ENCODE measurements around the gene DDR2. TPM values are rescaled to one million over a fixed set of nuclear protein-coding genes. Genes with fewer than 3 reads are reported as not detected.

DDR2 gene
- total and polyA plus RNA-seq, 2 of the 4 experiments (the other 2 are of a cell fraction) = 66.1 to 245 TPM

DNA sequence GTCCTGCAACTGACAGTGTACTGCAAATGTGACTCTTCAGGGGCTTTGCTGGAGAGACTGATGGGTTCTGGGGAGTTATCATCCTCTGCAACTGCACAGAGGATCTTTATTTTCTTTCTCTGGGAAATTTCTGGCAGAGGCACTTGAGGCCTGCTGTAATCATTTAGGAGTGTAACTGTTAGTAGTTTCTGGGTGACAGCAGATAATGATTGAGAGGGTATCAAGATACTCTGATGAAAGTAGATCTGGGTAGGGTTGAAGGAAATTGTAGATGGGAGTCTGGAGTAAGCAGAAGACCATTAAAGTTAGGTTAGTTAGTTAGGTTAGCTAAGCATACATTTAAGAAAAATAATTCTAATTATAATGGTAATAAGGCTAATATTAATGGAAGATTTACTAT is 11.0 kb upstream of the DDR2 start:
- Histone ChIP-seq H3K18ac (ENCODE audit: low read depth, low read length) (no peak overlapping the region), H3K9me3 (ENCODE audit: control insufficient read depth, insufficient read depth, low read length) (no peaks in the 10 kb centered on the region; the same call in 1 of the 2 replicates), H3K14ac (replicated peaks; ENCODE audit: low read depth, low read length) (no peak overlapping the region), H2BK15ac (ENCODE audit: low read depth, low read length) (no peak overlapping the region), H3K4me1 (ENCODE audit: control insufficient read depth, insufficient read depth, low read length) (peaks cover under 1% of the 10 kb centered on the region), H3K23ac (ENCODE audit: low read depth, low read length) (no peak overlapping the region), H3K56ac (ENCODE audit: extremely low read depth, insufficient read depth, low read length) (no peak overlapping the region), H2AK9ac (replicated peaks; ENCODE audit: low read depth, low read length, poor library complexity) (no peak overlapping the region), H2BK120ac (ENCODE audit: low read depth, low read length) (no peak overlapping the region), H3K9ac (ENCODE audit: low read depth, low read length) (no peak overlapping the region), H2BK20ac (ENCODE audit: low read depth, low read length) (no peak overlapping the region), H4K8ac (ENCODE audit: low read depth in 2 of 2, low read length in 2 of 2) (no peak overlapping the region), H3K4me3 (ENCODE audit: insufficient read depth, low read depth, low read length) (no peak overlapping the region), H3K36me3 (ENCODE audit: control insufficient read depth, insufficient read depth, low read length) (no peaks in the 10 kb centered on the region), H4K91ac (ENCODE audit: insufficient read depth, low read depth, low read length) (no peak overlapping the region), H3K9me1 (ENCODE audit: insufficient read depth, low read length) (no peaks in the 10 kb centered on the region), H3K27ac (ENCODE audit: insufficient read depth, low read length) (no peak overlapping the region), H3K27me3 (ENCODE audit: control insufficient read depth, insufficient read depth, low read length) (no peaks in the 10 kb centered on the region), H2AK5ac (ENCODE audit: low read depth, low read length) (no peak overlapping the region), H2AFZ (replicated peaks; ENCODE audit: low read length, poor library complexity) (no peak overlapping the region), H3K79me1 (ENCODE audit: low read depth in 1 of 2, low read length in 2 of 2) (no peaks in the 10 kb centered on the region), H4K5ac (ENCODE audit: low read depth, low read length) (no peak overlapping the region), H3K4me2 (ENCODE audit: low read depth, low read length) (no peak overlapping the region), H3K4ac (ENCODE audit: low read depth, low read length) (no peak overlapping the region), H4K20me1 (ENCODE audit: insufficient read depth, low read length) (no peaks in the 10 kb centered on the region), H2BK5ac (ENCODE audit: low read depth, low read length, poor library complexity, severe bottlenecking) (no peak overlapping the region)
- ATAC-seq (ENCODE audit: low read depth) = no peak
- DNase-seq = no peak
- dilution Hi-C loops (cut with HindIII; ENCODE audit: low sequenced_read_pairs, unreplicated experiment) = no loop called here
- TF ChIP-seq POLR2A (IDR thresholded peaks at IDR 0.05; ENCODE audit: low read depth, low read length) = no peak
- TF ChIP-seq MAFK (IDR thresholded peaks at IDR 0.05; ENCODE audit: low read depth, low read length) = no peak
- TF ChIP-seq RFX5 (IDR thresholded peaks at IDR 0.05; ENCODE audit: low read depth, low read length) = no peak
- no peak for TF ChIP-seq BHLHE40 (IDR thresholded peaks at IDR 0.05; ENCODE audit: low read depth, low read length)
- no peak for TF ChIP-seq FOS (IDR thresholded peaks at IDR 0.05; ENCODE audit: low read depth, low read length)
- TF ChIP-seq SMC3 (IDR thresholded peaks at IDR 0.05; ENCODE audit: low read depth, low read length) = no peak
- no peak for TF ChIP-seq RAD21 (IDR thresholded peaks at IDR 0.05; ENCODE audit: low read length)
- TF ChIP-seq CHD1 (IDR thresholded peaks at IDR 0.05; ENCODE audit: low read depth, low read length) = no peak
- no peak for TF ChIP-seq RCOR1 (IDR thresholded peaks at IDR 0.05; ENCODE audit: insufficient replicate concordance, low read length)
- TF ChIP-seq MAZ (IDR thresholded peaks at IDR 0.05; ENCODE audit: borderline replicate concordance, low read depth, low read length) = no peak
- TF ChIP-seq NFE2L2 (IDR thresholded peaks at IDR 0.05; ENCODE audit: low read depth, low read length) = no peak
- TF ChIP-seq, protein P1, sequence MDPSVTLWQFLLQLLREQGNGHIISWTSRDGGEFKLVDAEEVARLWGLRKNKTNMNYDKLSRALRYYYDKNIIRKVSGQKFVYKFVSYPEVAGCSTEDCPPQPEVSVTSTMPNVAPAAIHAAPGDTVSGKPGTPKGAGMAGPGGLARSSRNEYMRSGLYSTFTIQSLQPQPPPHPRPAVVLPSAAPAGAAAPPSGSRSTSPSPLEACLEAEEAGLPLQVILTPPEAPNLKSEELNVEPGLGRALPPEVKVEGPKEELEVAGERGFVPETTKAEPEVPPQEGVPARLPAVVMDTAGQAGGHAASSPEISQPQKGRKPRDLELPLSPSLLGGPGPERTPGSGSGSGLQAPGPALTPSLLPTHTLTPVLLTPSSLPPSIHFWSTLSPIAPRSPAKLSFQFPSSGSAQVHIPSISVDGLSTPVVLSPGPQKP (IDR thresholded peaks at IDR 0.05; ENCODE audit: borderline replicate concordance, low read depth, low read length) = no peak
- TF ChIP-seq, protein P2, sequence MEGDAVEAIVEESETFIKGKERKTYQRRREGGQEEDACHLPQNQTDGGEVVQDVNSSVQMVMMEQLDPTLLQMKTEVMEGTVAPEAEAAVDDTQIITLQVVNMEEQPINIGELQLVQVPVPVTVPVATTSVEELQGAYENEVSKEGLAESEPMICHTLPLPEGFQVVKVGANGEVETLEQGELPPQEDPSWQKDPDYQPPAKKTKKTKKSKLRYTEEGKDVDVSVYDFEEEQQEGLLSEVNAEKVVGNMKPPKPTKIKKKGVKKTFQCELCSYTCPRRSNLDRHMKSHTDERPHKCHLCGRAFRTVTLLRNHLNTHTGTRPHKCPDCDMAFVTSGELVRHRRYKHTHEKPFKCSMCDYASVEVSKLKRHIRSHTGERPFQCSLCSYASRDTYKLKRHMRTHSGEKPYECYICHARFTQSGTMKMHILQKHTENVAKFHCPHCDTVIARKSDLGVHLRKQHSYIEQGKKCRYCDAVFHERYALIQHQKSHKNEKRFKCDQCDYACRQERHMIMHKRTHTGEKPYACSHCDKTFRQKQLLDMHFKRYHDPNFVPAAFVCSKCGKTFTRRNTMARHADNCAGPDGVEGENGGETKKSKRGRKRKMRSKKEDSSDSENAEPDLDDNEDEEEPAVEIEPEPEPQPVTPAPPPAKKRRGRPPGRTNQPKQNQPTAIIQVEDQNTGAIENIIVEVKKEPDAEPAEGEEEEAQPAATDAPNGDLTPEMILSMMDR (conservative IDR thresholded peaks at IDR 0.05; ENCODE audit: low read depth, low read length) = no peak
- TF ChIP-seq CEBPB (IDR thresholded peaks at IDR 0.05; ENCODE audit: low read depth, low read length) = no peak
- in situ Hi-C loops (cut with MboI; ENCODE audit: low sequenced_read_pairs) = no loop called here
- POLR2A ChIA-PET (ENCODE audit: unreplicated experiment) = no interaction called here
- CTCF ChIA-PET = no interaction called here
- intact Hi-C loops (cut with micrococcal nuclease) = no loop called here
- no TSS peak for BruUV-seq (replicated peaks)

Data from IMR-90 (cell line).